Measurements from ENCODE around the gene TFB1M.
A peak's percentile ranks its signal among the peaks of the same experiment; 100 is the strongest.
"Not testable (repeated sequence)": the region's sequence is repeated elsewhere in the genome, so short reads cannot be mapped to it uniquely, and the experiment has no call there.

TFB1M gene

GRCh38 chr6:155329460-155330132 lies 15.3 kb upstream of the TFB1M start:
- no peak for DNase-seq

GRCh38 chr6:155328539-155329459 lies 14.5 kb upstream of the TFB1M start:
- DNase-seq, result peak; percentile 25

- DNase-seq, result no peak
These were observed 13.8 kb upstream of the TFB1M start for GRCh38 chr6:155328074-155328538.

GRCh38 chr6:155327326-155328073 lies 13.2 kb upstream of the TFB1M start:
- peak; percentile 30 for DNase-seq

GRCh38 chr6:155325700-155326516 lies 11.6 kb upstream of the TFB1M start:
- DNase-seq, result peak; percentile 33

GRCh38 chr6:155324993-155325392 lies 10.7 kb upstream of the TFB1M start:
- no peak for DNase-seq

GRCh38 chr6:155324172-155324571 lies 9.9 kb upstream of the TFB1M start:
- no peak for DNase-seq

- DNase-seq, result no peak
These were observed 5.6 kb upstream of the TFB1M start for GRCh38 chr6:155319902-155320301.

GRCh38 chr6:155317186-155317585 lies 2.9 kb upstream of the TFB1M start:
- DNase-seq, result no peak

- DNase-seq, result no peak
These were observed 2.1 kb upstream of the TFB1M start for GRCh38 chr6:155316419-155316818.

- no peak for DNase-seq
These were observed 1.2 kb upstream of the TFB1M start for GRCh38 chr6:155315516-155315871.

- peak; percentile 50 for DNase-seq
These were observed 660 bp upstream of the TFB1M start for GRCh38 chr6:155314773-155315515.

- DNase-seq, result no peak
These were observed 637 bp downstream of the TFB1M start for GRCh38 chr6:155313602-155314091.

GRCh38 chr6:155312950-155313349 lies 1.3 kb downstream of the TFB1M start:
- not testable (repeated sequence) for DNase-seq

- DNase-seq, result no peak
These were observed 2.7 kb downstream of the TFB1M start for GRCh38 chr6:155311583-155311982.

- DNase-seq, result peak; percentile 21
These were observed 3.2 kb downstream of the TFB1M start for GRCh38 chr6:155311086-155311485.

- DNase-seq, result no peak
These were observed 3.7 kb downstream of the TFB1M start for GRCh38 chr6:155310596-155310995.

- no peak for DNase-seq
These were observed 5.1 kb downstream of the TFB1M start for GRCh38 chr6:155309150-155309549.

- no peak for DNase-seq
These were observed 7.3 kb downstream of the TFB1M start for GRCh38 chr6:155306958-155307357.

GRCh38 chr6:155303361-155303870 lies 10.9 kb downstream of the TFB1M start:
- DNase-seq, result no peak

- no peak for DNase-seq
These were observed 12.4 kb downstream of the TFB1M start for GRCh38 chr6:155301867-155302266.

Measured in COR-L47 (cell line).